HG03432 (cell line): ENCODE results near the gene OR13A1.
"Not testable (repeated sequence)": the region's sequence is repeated elsewhere in the genome, so short reads cannot be mapped to it uniquely, and the experiment has no call there.

Source experiments
- ATAC-seq: cut with Tn5 transposase; IDR thresholded peaks from one replicate; pipeline ENCODE4 v1.9.1; 2021; ENCODE audit warnings: mild to moderate bottlenecking, moderate library complexity; ENCODE audit not compliant: unreplicated experiment

OR13A1 gene

GRCh38 chr10:45286980-45287379 is 28.4 kb downstream of the OR13A1 start:
- ATAC-seq = no peak

DNA sequence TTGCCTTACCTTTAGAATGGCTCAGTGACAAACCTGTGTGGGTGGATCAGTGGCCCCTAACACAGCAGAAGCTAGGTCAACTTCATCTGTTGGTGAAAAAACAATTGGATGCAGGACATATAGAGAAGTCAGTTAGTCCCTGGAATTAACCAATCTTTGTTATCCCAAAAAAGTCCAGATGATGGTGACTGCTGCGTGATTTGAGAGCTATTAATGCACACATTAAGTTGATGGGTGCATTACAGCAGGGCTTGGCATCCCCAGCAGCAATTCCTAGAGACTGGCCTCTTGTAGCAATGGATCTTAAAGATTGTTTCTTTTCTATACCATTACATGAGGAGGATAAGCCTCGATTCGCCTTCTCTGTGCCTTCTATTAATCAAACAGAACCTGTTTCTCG is 33.3 kb downstream of the OR13A1 start:
- ATAC-seq = no peak

GRCh38 chr10:45280113-45280760 is 35.2 kb downstream of the OR13A1 start:
- ATAC-seq = no peak

GRCh38 chr10:45279682-45280081 is 35.7 kb downstream of the OR13A1 start:
- no peak for ATAC-seq

DNA sequence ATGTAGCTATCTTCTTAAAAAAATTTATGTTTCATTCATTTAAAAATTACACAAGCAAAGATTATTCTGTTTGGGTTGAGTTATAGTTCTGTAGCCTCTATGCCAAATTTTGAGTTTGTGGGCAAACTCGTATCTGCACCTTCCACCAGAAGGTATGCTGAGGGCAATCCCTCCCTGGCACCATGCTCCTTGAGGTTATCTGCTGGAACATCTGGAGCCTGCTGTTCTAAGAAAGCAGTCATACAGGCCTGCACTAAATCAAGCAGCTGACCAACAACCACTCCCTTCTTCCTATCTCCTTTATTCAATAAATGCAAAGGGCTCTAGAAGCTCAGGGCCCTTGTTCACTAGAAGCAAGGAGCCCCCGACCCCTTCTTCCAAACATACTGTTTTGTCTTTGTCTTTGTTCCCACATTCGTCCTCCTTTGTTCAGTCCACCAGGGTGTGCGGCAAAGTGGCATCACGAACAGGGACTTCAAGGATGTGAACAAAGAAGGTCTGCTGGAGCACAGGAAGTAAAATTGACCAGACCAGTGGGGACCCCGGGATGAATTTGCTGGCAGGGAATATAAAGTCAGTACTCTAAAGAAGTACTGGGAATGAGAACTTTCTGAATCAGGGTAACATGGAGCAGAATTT is 36.4 kb downstream of the OR13A1 start:
- no peak for ATAC-seq

- not testable (repeated sequence) for ATAC-seq
Observed at GRCh38 chr10:45276146-45276545, 39.3 kb downstream of the OR13A1 start.

GRCh38 chr10:45274364-45274763 is 41.0 kb downstream of the OR13A1 start:
- ATAC-seq = no peak

GRCh38 chr10:45267777-45268176 is 47.6 kb downstream of the OR13A1 start:
- ATAC-seq = not testable (repeated sequence)

DNA sequence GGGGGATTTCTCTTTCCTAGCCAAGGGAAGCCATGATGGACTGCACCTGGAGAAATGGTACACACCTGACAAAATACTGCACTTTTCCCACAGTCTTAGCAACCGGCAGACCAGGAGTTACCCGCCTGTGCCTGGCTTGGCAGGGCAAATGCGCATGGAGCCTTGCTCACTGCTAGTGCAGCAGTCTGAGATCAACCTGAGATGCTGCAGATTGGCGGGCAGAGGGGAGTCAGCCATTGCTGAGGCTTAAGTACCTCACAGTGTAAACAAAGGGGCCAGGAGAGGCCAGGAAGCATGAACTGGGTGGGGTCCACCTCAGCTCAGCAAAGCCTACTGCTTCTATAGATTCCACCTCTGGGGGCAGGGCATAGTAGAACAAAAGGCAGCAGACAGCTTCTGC is 49.4 kb downstream of the OR13A1 start:
- no peak for ATAC-seq

DNA sequence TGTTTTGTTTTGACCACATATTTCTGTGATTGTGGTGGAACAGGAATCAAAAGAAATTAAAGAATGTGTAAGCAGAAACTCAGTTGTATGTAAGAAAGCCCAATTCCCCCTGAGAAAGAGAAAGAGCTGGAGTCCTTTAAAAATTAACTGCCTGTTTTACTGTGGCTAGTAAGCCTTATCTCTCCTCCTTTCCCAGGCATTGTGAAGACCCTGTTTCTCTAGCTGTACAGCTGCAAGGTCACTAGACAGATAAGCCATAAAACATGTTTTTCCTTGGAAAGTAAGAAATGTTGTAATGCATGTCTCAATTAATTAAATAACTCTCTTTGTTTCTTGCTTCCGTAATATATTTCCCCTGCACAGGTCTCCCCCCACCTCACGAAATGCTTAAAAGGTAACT is 53.5 kb downstream of the OR13A1 start:
- no peak for ATAC-seq

- no peak for ATAC-seq
Observed at GRCh38 chr10:45261243-45261775, 54.1 kb downstream of the OR13A1 start.

DNA sequence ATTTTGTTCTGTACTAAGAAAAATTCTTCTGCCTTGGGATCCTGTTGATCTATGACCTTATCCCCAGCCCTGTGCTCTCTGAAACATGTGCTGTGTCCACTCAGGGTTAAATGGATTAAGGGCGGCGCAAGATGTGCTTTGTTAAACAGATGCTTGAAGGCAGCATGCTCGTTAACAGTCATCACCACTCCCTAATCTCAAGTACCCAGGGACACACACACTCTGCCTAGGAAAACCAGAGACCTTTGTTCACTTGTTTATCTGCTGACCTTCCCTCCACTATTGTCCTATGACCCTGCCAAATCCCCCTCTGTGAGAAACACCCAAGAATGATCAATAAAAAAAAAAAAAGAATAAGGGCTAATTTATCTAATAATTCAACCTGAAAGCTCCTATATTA is 54.8 kb downstream of the OR13A1 start:
- ATAC-seq = not testable (repeated sequence)

GRCh38 chr10:45259786-45260495 is 55.5 kb downstream of the OR13A1 start:
- not testable (repeated sequence) for ATAC-seq

- no peak for ATAC-seq
Observed at GRCh38 chr10:45257600-45257999, 57.8 kb downstream of the OR13A1 start.

- ATAC-seq = no peak
Observed at GRCh38 chr10:45256246-45256645, 59.2 kb downstream of the OR13A1 start.

- ATAC-seq = no peak
Observed at GRCh38 chr10:45255706-45256105, 59.7 kb downstream of the OR13A1 start.

DNA sequence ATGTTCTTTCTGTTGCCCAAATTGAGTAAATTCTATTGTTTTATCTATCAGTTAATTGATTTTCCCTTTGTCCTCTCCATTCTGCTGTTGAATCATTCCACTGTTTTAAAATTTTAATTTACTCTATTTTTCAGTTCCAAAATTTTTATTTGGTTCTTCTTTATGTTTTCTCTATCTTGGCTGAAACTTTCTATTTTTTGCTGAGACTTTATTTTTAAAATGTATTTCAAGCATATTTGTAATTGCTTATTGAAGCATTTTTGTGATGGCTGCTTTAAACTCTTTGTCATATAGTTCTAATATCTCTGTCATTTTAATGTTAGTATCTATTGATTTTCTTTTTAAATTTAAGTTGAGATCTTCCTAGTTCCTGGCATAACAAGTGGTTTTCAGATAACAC is 60.5 kb downstream of the OR13A1 start:
- no peak for ATAC-seq

GRCh38 chr10:45253183-45253914 is 62.1 kb downstream of the OR13A1 start:
- peak; percentile 67 for ATAC-seq
